DND-41 (cell line): Measurements from ENCODE around the gene UTF1.
"Not testable (repeated sequence)": the region's sequence is repeated elsewhere in the genome, so short reads cannot be mapped to it uniquely, and the experiment has no call there.

ENCODE experiments used
- ATAC-seq: fragments of 200-7000 bp; cut with Tn5 transposase; 3 replicates; pipeline ENCODE4 v1.9.1; 2021; ENCODE audit warnings: low read depth; ENCODE audit not compliant: insufficient read depth
- DNase-seq: peaks from one replicate; pipeline ENCODE4 v3.0.0-alpha.2; 2020
- H2AFZ ChIP-seq: 2 replicates; pipeline ENCODE4 v1.6.0; 2012; ENCODE audit warnings: low read depth, low read length
- H3K27ac ChIP-seq: 2 replicates; pipeline ENCODE4 v1.5.1; 2012; ENCODE audit warnings: low read length, inconsistent platforms
- H3K27me3 ChIP-seq: fragments of 200-600 bp; sonication (generic); 2 replicates; pipeline ENCODE4 v1.6.0; 2012; ENCODE audit warnings: low read length, mild to moderate bottlenecking, inconsistent platforms; ENCODE audit not compliant: insufficient read depth, poor library complexity
- H3K36me3 ChIP-seq: 2 replicates; pipeline ENCODE4 v1.5.1; 2012; ENCODE audit warnings: low read length, inconsistent platforms; ENCODE audit not compliant: insufficient read depth
- H3K4me1 ChIP-seq: 2 replicates; pipeline ENCODE4 v1.5.1; 2012; ENCODE audit warnings: mild to moderate bottlenecking, low read length; ENCODE audit not compliant: insufficient read depth
- H3K4me2 ChIP-seq: 2 replicates; pipeline ENCODE4 v1.6.0; 2012; ENCODE audit warnings: mild to moderate bottlenecking, moderate library complexity, low read length, inconsistent platforms; ENCODE audit not compliant: insufficient read depth
- H3K4me3 ChIP-seq, 2 experiments: fragments of 200-600 bp in 1 of 2; shearing (Covaris generic) in 1 of 2; 2 replicates each; pipeline ENCODE4 v1.5.1; 2012 to 2016; ENCODE audit warnings: inconsistent platforms in 2 of 2, low read length in 2 of 2, mild to moderate bottlenecking in 2 of 2, low read depth in 1 of 2, moderate library complexity in 1 of 2
- H3K79me2 ChIP-seq: 2 replicates; pipeline ENCODE4 v1.6.0; 2012; ENCODE audit warnings: low read length, inconsistent platforms; ENCODE audit not compliant: insufficient read depth
- H3K9ac ChIP-seq: 2 replicates; pipeline ENCODE4 v1.6.0; 2012; ENCODE audit warnings: low read depth, mild to moderate bottlenecking, inconsistent platforms, low read length, moderate library complexity
- H3K9me3 ChIP-seq: 2 replicates; pipeline ENCODE4 v1.5.1; 2012; ENCODE audit warnings: low read length, moderate library complexity, mild to moderate bottlenecking, inconsistent platforms; ENCODE audit not compliant: insufficient read depth, severe bottlenecking
- H4K20me1 ChIP-seq: 2 replicates; pipeline ENCODE4 v1.6.0; 2012; ENCODE audit warnings: low read length; ENCODE audit not compliant: insufficient read depth
- EZH2 ChIP-seq: IDR thresholded peaks from 3 replicates; pipeline ENCODE4 v1.6.1; 2012; ENCODE audit warnings: borderline replicate concordance, low read depth, mild to moderate bottlenecking, moderate library complexity, low read length, inconsistent platforms; ENCODE audit not compliant: severe bottlenecking
- TF ChIP-seq, protein P1 (sequence below): IDR thresholded peaks from 2 replicates; pipeline ENCODE4 v1.5.1; 2012; ENCODE audit warnings: borderline replicate concordance, low read length, moderate library complexity, mild to moderate bottlenecking; ENCODE audit not compliant: poor library complexity, severe bottlenecking; ENCODE audit errors: extremely low read depth

UTF1 gene

DNA sequence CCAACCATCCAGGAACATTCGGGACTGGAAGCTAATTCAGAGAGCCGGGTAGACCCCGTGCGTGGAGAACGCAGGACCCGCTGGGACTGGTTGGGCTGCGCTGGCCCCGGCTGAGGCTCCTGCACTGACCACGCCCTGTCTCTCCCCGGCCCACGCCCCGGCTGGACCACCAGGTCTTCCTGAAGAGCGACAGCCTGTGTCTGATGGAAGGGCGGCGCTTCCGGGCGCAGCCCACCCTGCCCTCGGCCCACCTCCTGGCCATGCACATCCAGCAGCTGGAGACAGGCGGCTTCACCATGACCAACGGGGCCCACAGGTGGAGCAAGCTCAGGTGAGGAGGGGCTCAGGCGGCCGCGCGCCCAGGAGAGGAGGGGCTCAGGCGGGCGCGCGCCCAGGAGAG, 10.2 kb upstream of the UTF1 start:
- H3K4me1 ChIP-seq: no peaks in the 10 kb centered on the region
- H3K36me3 ChIP-seq: no peaks in the 10 kb centered on the region
- H4K20me1 ChIP-seq: no peaks in the 10 kb centered on the region
- DNase-seq (no peak), ATAC-seq (no peak)
- H3K9me3 ChIP-seq: no peaks in the 10 kb centered on the region
- TF ChIP-seq EZH2: no peak
- H3K79me2 ChIP-seq: no peaks in the 10 kb centered on the region
- no peak overlapping the region for H3K4me3 ChIP-seq
- H3K9ac ChIP-seq: no peak overlapping the region
- no peak overlapping the region for H3K27ac ChIP-seq
- no peak overlapping the region for H3K4me2 ChIP-seq
- H3K27me3 ChIP-seq: no peaks in the 10 kb centered on the region
- no peak overlapping the region for H2AFZ ChIP-seq

DNA sequence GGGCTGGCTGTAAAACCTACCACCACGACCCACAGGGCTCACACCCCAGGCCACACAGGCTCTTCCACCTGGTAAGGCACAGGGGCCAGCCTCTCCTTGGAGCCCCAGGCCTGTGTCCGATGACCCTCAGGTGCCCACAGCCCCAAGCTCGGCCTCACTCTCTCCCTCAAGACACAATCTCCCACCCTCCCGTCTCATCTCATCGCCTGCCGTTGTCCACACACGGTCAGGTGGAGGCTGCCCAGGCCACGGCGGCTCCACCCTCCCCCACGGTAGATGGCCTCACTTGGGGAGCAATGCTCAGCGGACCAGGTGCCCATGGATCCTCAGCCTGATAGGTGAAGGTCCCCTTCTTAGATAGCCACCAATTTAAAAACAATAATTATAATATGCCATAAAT, 8.7 kb upstream of the UTF1 start:
- Histone ChIP-seq H3K36me3 (no peaks in the 10 kb centered on the region), H3K27ac (no peak overlapping the region), H3K4me3 (no peak overlapping the region), H3K27me3 (no peaks in the 10 kb centered on the region), H3K9ac (no peak overlapping the region), H3K9me3 (no peaks in the 10 kb centered on the region), H3K4me1 (no peaks in the 10 kb centered on the region), H2AFZ (no peak overlapping the region), H3K79me2 (no peaks in the 10 kb centered on the region), H3K4me2 (no peak overlapping the region), H4K20me1 (no peaks in the 10 kb centered on the region)
- TF ChIP-seq, protein P1, sequence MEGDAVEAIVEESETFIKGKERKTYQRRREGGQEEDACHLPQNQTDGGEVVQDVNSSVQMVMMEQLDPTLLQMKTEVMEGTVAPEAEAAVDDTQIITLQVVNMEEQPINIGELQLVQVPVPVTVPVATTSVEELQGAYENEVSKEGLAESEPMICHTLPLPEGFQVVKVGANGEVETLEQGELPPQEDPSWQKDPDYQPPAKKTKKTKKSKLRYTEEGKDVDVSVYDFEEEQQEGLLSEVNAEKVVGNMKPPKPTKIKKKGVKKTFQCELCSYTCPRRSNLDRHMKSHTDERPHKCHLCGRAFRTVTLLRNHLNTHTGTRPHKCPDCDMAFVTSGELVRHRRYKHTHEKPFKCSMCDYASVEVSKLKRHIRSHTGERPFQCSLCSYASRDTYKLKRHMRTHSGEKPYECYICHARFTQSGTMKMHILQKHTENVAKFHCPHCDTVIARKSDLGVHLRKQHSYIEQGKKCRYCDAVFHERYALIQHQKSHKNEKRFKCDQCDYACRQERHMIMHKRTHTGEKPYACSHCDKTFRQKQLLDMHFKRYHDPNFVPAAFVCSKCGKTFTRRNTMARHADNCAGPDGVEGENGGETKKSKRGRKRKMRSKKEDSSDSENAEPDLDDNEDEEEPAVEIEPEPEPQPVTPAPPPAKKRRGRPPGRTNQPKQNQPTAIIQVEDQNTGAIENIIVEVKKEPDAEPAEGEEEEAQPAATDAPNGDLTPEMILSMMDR: no peak
- no peak for TF ChIP-seq EZH2
- ATAC-seq (no peak), DNase-seq (no peak)

DNA sequence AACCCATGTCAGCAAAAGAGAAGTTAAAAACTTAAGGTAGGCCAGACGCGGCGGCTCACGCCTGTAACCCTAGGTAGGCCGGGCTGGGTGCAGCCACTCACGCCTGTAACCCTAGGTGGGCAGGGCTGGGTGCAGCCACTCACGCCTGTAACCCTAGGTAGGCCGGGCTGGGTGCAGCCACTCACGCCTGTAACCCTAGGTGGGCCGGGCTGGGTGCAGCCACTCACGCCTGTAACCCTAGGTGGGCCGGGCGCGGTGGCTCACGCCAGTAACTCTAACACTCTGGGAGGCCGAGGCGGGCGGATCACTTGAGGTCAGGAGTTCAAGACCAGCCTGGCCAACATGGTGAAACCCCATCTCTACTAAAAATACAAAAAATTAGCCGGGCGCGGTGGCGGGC, 8.3 kb upstream of the UTF1 start:
- not testable (repeated sequence) for H3K27me3 ChIP-seq, H4K20me1 ChIP-seq, H3K36me3 ChIP-seq, H3K9ac ChIP-seq, H3K4me1 ChIP-seq, H3K79me2 ChIP-seq, H3K4me3 ChIP-seq, H3K4me2 ChIP-seq, H3K9me3 ChIP-seq, DNase-seq, ATAC-seq, H3K27ac ChIP-seq, H2AFZ ChIP-seq

DNA sequence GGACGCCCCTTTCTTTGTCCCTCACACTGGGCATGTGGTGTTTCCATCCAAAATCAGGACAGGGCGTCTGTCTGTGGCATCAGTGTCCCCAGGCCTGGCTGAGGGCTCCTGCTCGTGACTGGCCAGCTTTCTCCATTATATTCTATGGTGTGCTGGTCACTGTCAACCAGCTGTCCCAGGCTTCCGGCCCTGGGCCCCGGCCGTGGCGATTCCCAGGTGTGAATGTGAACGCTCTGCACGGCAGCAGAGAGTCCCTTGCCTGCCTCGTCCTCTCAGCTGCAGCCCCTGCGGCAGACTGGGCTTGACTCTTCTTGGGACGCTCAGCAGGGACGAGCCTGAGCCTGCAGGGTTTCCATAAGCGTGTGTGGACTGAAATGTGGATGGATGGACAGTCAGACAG, 5.9 kb upstream of the UTF1 start:
- no peak overlapping the region for H3K4me3 ChIP-seq
- no peaks in the 10 kb centered on the region for H3K36me3 ChIP-seq
- H3K4me2 ChIP-seq: no peak overlapping the region
- DNase-seq (no peak), ATAC-seq (no peak)
- TF ChIP-seq, protein P1: no peak
- TF ChIP-seq EZH2: no peak
- no peaks in the 10 kb centered on the region for H3K27me3 ChIP-seq
- no peaks in the 10 kb centered on the region for H3K79me2 ChIP-seq
- no peaks in the 10 kb centered on the region for H3K4me1 ChIP-seq
- no peak overlapping the region for H3K27ac ChIP-seq
- H3K9me3 ChIP-seq: no peaks in the 10 kb centered on the region
- H3K9ac ChIP-seq: no peak overlapping the region
- H4K20me1 ChIP-seq: no peaks in the 10 kb centered on the region
- no peak overlapping the region for H2AFZ ChIP-seq
